ENCODE data around the gene SPEG. TPM values are rescaled to one million over a fixed set of nuclear protein-coding genes. Genes with fewer than 3 reads are reported as not detected.

The SPEG gene
- total and polyA plus RNA-seq, 2 of the 13 experiments (the other 11 are each of a cell fraction or from before 2014, with no cell fraction given): 0.18 to 0.24 TPM

- CTCF ChIA-PET (ENCODE audit: low intra/inter-chr PET ratio, low total read pairs): no interaction called here
- FAIRE-seq: no peak
- TF ChIP-seq UBTF (CRISPR knock-in tag; IDR thresholded peaks at IDR 0.05): 0 out of 2 replicates have a peak, but pooled peaks have one; percentile 10
- no peak for TF ChIP-seq SMAD1 (CRISPR knock-in tag; IDR thresholded peaks at IDR 0.05; ENCODE audit: borderline replicate concordance, low read depth)
- TF ChIP-seq SAP130 (CRISPR knock-in tag; IDR thresholded peaks at IDR 0.05; ENCODE audit: low read depth): no peak
- no peak for TF ChIP-seq ZNF333 (CRISPR knock-in tag; IDR thresholded peaks at IDR 0.05; ENCODE audit: borderline replicate concordance)
These were observed 101.8 kb downstream of the SPEG start for GRCh38 chr2:219536425-219536824.

GRCh38 chr2:219536967-219537366 lies 102.3 kb downstream of the SPEG start:
- ATAC-seq (peak; percentile 19), DNase-seq (ENCODE audit: low spot score) (no peak), FAIRE-seq (no peak)
- no peak overlapping the region for H3K9ac ChIP-seq (ENCODE audit: insufficient read depth, low read depth, low read length)
- peaks cover 10% of the 10 kb centered on the region for H3K79me2 ChIP-seq (ENCODE audit: insufficient read depth, low read length)
- 7% methylated on average over 9 of the region's 9 CpGs for WGBS (ENCODE audit: low lambda C conversion rate)
- no TSS peak for BruUV-seq (replicated peaks)
- intact Hi-C loops (cut with micrococcal nuclease; ENCODE audit: unreplicated experiment) (loop anchor here (10.0 kb wide), 1 partner anchor 242 kb away; no protein-coding TSS in a partner anchor), in situ Hi-C loops (cut with HindIII; ENCODE audit: extremely low pct_ligation_motif_present, low pct_unique_long_range_greater_than_20kb) (no loop called here)
- ChIA-PET CTCF (ENCODE audit: low intra/inter-chr PET ratio, low total read pairs) (interaction anchor here (1.5 kb wide), 1 partner anchor 106 kb away, joined by 8 read pairs; no protein-coding TSS in a partner anchor), POLR2A (interaction anchor here (1.1 to 1.5 kb wide), 3 partner anchors 23 to 39 kb away, joined by 4 to 9 read pairs (median 4); partner anchors contain the start of genes GMPPA, INHA and OBSL1)
- H3K9me3 ChIP-seq (ENCODE audit: low read length): no peaks in the 10 kb centered on the region
- no peak overlapping the region for H3K27ac ChIP-seq (ENCODE audit: extremely low read length, insufficient read depth, low read length)
- no peak overlapping the region for H2AFZ ChIP-seq (ENCODE audit: low read length)
- peaks cover 38% of the 10 kb centered on the region for H3K4me1 ChIP-seq (ENCODE audit: insufficient read depth, low read length)
- H4K20me1 ChIP-seq (ENCODE audit: insufficient read depth, low read length): peaks cover 37% of the 10 kb centered on the region
- H3K4me3 ChIP-seq (replicated peaks in 1 of 3; ENCODE audit: insufficient read depth in 1 of 3, low read depth in 2 of 3, low read length in 3 of 3): no peak overlapping the region; a peak in 1 of 6 replicates
- peak overlapping the region; percentile 51; the same call in 1 of the 2 replicates for H3K4me2 ChIP-seq (ENCODE audit: low read depth, low read length)
- peaks cover 4 to 48% of the 10 kb centered on the region in 2 experiments; a peak in 4 of 5 replicates for H3K27me3 ChIP-seq (ENCODE audit: control insufficient read depth in 1 of 2, insufficient read depth in 2 of 2, low read length in 2 of 2)
- H3K36me3 ChIP-seq (replicated peaks in 1 of 2; ENCODE audit: control insufficient read depth in 1 of 2, insufficient read depth in 2 of 2, low read length in 2 of 2): peaks cover 15 to 27% of the 10 kb centered on the region in 2 experiments
- TF ChIP-seq CBX1 (IDR thresholded peaks at IDR 0.05; ENCODE audit: low read depth) (no peak), ZNF574 (CRISPR knock-in tag; IDR thresholded peaks at IDR 0.05) (no peak), BCL3 (CRISPR knock-in tag; IDR thresholded peaks at IDR 0.05) (no peak), KLF12 (CRISPR knock-in tag; IDR thresholded peaks at IDR 0.05; ENCODE audit: borderline replicate concordance) (no peak), NFATC3 (CRISPR knock-in tag; IDR thresholded peaks at IDR 0.05) (no peak), SUZ12 (IDR thresholded peaks at IDR 0.05; ENCODE audit: low read depth, low read length) (no peak), ZNF329 (CRISPR knock-in tag; IDR thresholded peaks at IDR 0.05; ENCODE audit: low read depth) (0 out of 2 replicates have a peak, but pooled peaks have one; percentile 51)

More at GRCh38 chr2:219536425-219536824, 101.8 kb downstream of the SPEG start:
- peaks cover 32% of the 10 kb centered on the region for H4K20me1 ChIP-seq (ENCODE audit: insufficient read depth, low read length)
- H3K27me3 ChIP-seq (ENCODE audit: control insufficient read depth in 1 of 2, insufficient read depth in 2 of 2, low read length in 2 of 2): peaks cover 8 to 53% of the 10 kb centered on the region in 2 experiments; a peak in 4 of 5 replicates
- H3K4me2 ChIP-seq (ENCODE audit: low read depth, low read length): peak overlapping the region; percentile 51; the same call in 1 of the 2 replicates
- POLR2A ChIA-PET: interaction anchor here (1.5 kb wide), 1 partner anchor 38 kb away, joined by 9 read pairs; the partner anchor contains the start of gene GMPPA
- no peak overlapping the region for H3K27ac ChIP-seq (ENCODE audit: extremely low read length, insufficient read depth, low read length)
- intact Hi-C loops (cut with micrococcal nuclease; ENCODE audit: unreplicated experiment) (loop anchor here (10.0 kb wide), 1 partner anchor 242 kb away; no protein-coding TSS in a partner anchor), in situ Hi-C loops (cut with HindIII; ENCODE audit: extremely low pct_ligation_motif_present, low pct_unique_long_range_greater_than_20kb) (no loop called here)
- no peak for DNase-seq (ENCODE audit: low spot score)
- 55% methylated on average over 16 of the region's 16 CpGs for WGBS (ENCODE audit: low lambda C conversion rate)
- H3K36me3 ChIP-seq (replicated peaks in 1 of 2; ENCODE audit: control insufficient read depth in 1 of 2, insufficient read depth in 2 of 2, low read length in 2 of 2): peaks cover 15 to 25% of the 10 kb centered on the region in 2 experiments
- ATAC-seq: peak; percentile 3
- H3K79me2 ChIP-seq (ENCODE audit: insufficient read depth, low read length): peaks cover 7% of the 10 kb centered on the region
- no TSS peak for BruUV-seq (replicated peaks)
- no peak overlapping the region for H3K4me3 ChIP-seq (replicated peaks in 1 of 3; ENCODE audit: insufficient read depth in 1 of 3, low read depth in 2 of 3, low read length in 3 of 3)
- H2AFZ ChIP-seq (ENCODE audit: low read length): no peak overlapping the region
- H3K9ac ChIP-seq (ENCODE audit: insufficient read depth, low read depth, low read length): no peak overlapping the region
- H3K9me3 ChIP-seq (ENCODE audit: low read length): no peaks in the 10 kb centered on the region
- H3K4me1 ChIP-seq (ENCODE audit: insufficient read depth, low read length): peaks cover 32% of the 10 kb centered on the region
